Endothelial cell (in vitro differentiated cells): Measurements from ENCODE around the gene UXS1. TPM values are rescaled to one million over a fixed set of nuclear protein-coding genes. Genes with fewer than 3 reads are reported as not detected.

ENCODE experiments used
- DNase-seq: peaks from one replicate; pipeline ENCODE4 v3.0.0; 2021; ENCODE audit warnings: low spot score
- H3K27ac Mint-ChIP-seq: one replicate; pipeline ENCODE4 v1.8.0; 2021; ENCODE audit warnings: mixed read lengths, inconsistent platforms; ENCODE audit not compliant: unreplicated experiment
- H3K27me3 Mint-ChIP-seq: one replicate; pipeline ENCODE4 v1.8.0; 2021; ENCODE audit warnings: mild to moderate bottlenecking, moderate library complexity, mixed read lengths, inconsistent platforms; ENCODE audit not compliant: unreplicated experiment
- H3K36me3 Mint-ChIP-seq: one replicate; pipeline ENCODE4 v1.8.0; 2021; ENCODE audit warnings: mild to moderate bottlenecking, low read depth, mixed read lengths, inconsistent platforms; ENCODE audit not compliant: unreplicated experiment
- H3K4me1 Mint-ChIP-seq: one replicate; pipeline ENCODE4 v1.8.0; 2021; ENCODE audit warnings: mild to moderate bottlenecking, mixed read lengths, inconsistent platforms; ENCODE audit not compliant: unreplicated experiment
- H3K4me3 Mint-ChIP-seq: one replicate; pipeline ENCODE4 v1.8.0; 2021; ENCODE audit warnings: mild to moderate bottlenecking, mixed read lengths, inconsistent platforms; ENCODE audit not compliant: unreplicated experiment
- H3K9me3 Mint-ChIP-seq: one replicate; pipeline ENCODE4 v1.8.0; 2021; ENCODE audit warnings: mixed read lengths, inconsistent platforms; ENCODE audit not compliant: unreplicated experiment
- total RNA-seq: library from RNA; stranded (reverse); fragmentation: NEBNext Ultra II Directional; extraction: Animal tissue kit (Norgen Biotek cat#: 25700); gene quantifications from one replicate; pipeline ENCODE4 v1.2.1, GENCODE V29; 2021; ENCODE audit not compliant: unreplicated experiment
- TF ChIP-seq, protein P1 (sequence below): fragments of 200-600 bp; sonication (generic); IDR thresholded peaks from one replicate; pipeline ENCODE4 v1.5.0; 2021; ENCODE audit warnings: antibody characterized with exemption; ENCODE audit not compliant: unreplicated experiment

Gene UXS1
- total RNA-seq, 1 donor from 2014 or later: 60.4 TPM

DNA sequence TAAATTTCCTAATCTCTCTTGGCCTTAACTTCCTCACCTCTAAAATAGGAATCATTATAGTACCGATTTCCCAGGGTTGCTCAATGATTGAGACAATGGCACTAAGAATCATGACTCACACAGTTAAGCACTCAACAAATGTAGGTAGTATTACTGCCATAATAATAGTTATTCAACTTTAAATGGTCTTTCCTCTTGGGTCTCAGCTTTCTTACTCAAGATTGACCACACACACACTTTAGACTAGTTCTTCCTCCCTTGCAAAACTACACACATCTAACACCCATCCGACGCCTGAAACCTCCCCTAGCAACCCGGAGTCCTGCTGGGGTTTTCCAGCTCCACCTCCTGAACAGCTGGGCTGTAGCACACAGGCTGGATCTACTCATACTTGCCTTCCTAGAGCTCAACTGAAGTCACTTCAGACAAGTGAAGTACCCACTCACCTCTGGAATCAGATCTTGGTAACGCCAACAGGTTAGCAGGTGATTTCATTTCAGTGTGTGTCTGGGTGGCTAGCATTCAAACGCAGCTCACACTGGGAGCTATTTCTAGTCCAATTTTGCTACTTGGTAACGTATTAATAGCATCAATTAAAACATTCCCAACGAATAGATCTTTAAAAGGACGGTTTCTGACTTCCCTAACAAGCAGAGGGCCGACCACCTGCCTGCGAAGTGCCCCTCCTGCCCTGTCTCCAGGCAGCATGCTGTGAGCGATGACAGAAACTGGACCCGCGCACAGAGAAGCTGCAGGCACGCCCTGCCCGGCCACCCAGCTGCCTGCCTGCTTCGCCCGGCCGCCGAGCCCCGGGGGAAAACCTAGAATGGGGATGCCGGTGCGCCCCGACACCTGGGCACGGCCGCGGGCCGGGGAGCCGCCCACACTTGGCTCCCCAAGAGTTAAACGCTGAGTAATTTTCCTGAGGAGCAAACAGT, 1.1 kb downstream of the UXS1 start:
- TF ChIP-seq, protein P1, sequence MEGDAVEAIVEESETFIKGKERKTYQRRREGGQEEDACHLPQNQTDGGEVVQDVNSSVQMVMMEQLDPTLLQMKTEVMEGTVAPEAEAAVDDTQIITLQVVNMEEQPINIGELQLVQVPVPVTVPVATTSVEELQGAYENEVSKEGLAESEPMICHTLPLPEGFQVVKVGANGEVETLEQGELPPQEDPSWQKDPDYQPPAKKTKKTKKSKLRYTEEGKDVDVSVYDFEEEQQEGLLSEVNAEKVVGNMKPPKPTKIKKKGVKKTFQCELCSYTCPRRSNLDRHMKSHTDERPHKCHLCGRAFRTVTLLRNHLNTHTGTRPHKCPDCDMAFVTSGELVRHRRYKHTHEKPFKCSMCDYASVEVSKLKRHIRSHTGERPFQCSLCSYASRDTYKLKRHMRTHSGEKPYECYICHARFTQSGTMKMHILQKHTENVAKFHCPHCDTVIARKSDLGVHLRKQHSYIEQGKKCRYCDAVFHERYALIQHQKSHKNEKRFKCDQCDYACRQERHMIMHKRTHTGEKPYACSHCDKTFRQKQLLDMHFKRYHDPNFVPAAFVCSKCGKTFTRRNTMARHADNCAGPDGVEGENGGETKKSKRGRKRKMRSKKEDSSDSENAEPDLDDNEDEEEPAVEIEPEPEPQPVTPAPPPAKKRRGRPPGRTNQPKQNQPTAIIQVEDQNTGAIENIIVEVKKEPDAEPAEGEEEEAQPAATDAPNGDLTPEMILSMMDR: no peak
- peak; percentile 44 for DNase-seq
- no peaks in the 10 kb centered on the region for H3K36me3 Mint-ChIP-seq
- H3K4me1 Mint-ChIP-seq: peaks cover 37% of the 10 kb centered on the region
- H3K4me3 Mint-ChIP-seq: peak overlapping the region; percentile 80
- H3K9me3 Mint-ChIP-seq: no peaks in the 10 kb centered on the region
- H3K27ac Mint-ChIP-seq: peak overlapping the region; percentile 0
- H3K27me3 Mint-ChIP-seq: peaks cover 8% of the 10 kb centered on the region

DNA sequence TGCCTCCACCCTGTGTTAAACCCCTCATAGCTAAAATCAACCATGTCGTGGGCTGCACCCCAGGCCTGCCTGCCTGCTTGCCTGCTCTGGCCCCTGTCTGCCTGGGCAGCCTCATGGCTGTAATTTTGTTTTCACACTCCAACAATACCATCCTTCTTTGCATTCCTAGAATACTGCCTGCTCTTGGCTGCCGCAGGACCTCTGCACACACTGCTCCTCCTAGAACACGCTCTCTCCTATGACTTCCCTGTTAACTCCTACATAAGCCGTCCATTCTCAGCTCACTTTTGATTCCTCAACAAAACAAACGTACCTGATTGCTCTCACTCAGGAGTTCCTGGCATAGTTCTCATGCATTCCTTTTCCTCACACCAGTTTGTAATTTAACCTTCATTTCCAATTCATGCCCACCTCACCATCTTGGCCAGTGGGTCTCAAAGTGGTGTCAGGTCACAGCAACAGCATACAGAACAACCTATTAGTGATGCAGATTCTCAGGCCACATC, 2.5 kb downstream of the UXS1 start:
- H3K27me3 Mint-ChIP-seq: peaks cover 8% of the 10 kb centered on the region
- H3K27ac Mint-ChIP-seq: no peak overlapping the region
- peaks cover 32% of the 10 kb centered on the region for H3K4me1 Mint-ChIP-seq
- no peak overlapping the region for H3K4me3 Mint-ChIP-seq
- no peak for DNase-seq
- no peaks in the 10 kb centered on the region for H3K9me3 Mint-ChIP-seq
- H3K36me3 Mint-ChIP-seq: no peaks in the 10 kb centered on the region
- TF ChIP-seq, protein P1: no peak

DNA sequence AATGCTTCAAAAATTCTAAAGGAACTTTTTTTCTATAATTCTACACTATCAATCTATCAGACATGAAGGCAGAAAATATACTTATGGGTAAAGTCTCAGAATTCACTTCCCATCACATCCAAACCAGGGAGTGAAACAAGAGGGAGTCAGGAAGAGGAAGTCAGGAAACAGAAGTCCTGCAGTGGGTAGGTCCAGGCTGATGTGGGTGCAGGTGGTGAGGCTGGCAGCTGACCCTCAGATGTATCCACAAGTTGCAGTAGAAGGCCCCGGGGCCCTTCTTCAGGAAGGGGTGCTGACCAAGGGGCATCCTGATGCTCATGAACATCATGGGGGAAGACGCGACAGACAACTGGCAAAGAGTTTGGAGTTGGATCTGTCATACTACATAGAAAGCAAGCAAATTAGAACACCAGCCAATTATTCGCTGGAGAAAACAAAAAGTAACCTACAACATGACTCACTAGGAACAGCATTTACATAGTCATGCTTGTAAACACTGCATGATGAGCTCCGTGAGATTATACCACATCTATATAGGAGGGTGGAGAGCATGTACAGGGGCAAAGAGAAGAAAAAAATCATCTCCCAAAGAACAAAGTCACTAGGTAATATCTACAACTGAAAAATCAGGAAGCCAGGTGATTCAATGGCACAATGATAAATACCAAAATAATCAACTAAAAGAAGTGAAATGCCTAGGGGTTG, 4.2 kb downstream of the UXS1 start:
- no peak for DNase-seq
- Mint-ChIP-seq H3K4me3 (no peak overlapping the region), H3K4me1 (peaks cover 32% of the 10 kb centered on the region), H3K9me3 (no peaks in the 10 kb centered on the region), H3K27ac (peak overlapping the region; percentile 8), H3K36me3 (no peaks in the 10 kb centered on the region), H3K27me3 (peaks cover 8% of the 10 kb centered on the region)
- TF ChIP-seq, protein P1: no peak

DNA sequence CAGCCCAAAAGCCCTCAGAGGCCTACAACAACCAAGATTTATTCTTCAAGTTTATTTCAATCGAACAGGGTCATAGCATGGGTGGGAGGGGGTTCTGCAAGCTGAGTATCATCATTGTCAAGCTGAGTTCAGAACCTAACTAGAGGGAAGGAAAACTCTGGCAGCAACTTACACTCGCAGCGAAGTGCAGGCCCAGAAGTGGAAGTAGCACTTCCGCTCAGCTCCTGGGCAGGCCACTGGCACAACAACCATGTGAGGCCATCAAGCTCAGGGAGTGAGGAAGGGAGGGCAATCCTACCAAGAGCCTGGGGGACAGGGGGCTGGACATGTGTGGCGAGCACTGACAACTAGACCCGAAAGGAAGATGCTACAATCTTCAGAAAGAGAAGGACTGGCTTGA, 4.8 kb downstream of the UXS1 start:
- H3K4me1 Mint-ChIP-seq: peaks cover 30% of the 10 kb centered on the region
- H3K36me3 Mint-ChIP-seq: no peaks in the 10 kb centered on the region
- peak overlapping the region; percentile 8 for H3K27ac Mint-ChIP-seq
- no peaks in the 10 kb centered on the region for H3K9me3 Mint-ChIP-seq
- H3K4me3 Mint-ChIP-seq: no peak overlapping the region
- H3K27me3 Mint-ChIP-seq: peaks cover 5% of the 10 kb centered on the region
- TF ChIP-seq, protein P1: no peak
- no peak for DNase-seq
